Left cardiac atrium (tissue), 4 donors: ENCODE results near the gene TMEM131. TPM values are rescaled to one million over a fixed set of nuclear protein-coding genes. Genes with fewer than 3 reads are reported as not detected.
"Not testable (repeated sequence)": the region's sequence is repeated elsewhere in the genome, so short reads cannot be mapped to it uniquely, and the experiment has no call there.

Source experiments
- ATAC-seq, 2 donors: fragments of 200-7000 bp; cut with Tn5 transposase; one replicate each; pipeline ENCODE4 v1.9.1; 2020; ENCODE audit warnings: mild to moderate bottlenecking in 2 of 2, moderate library complexity in 2 of 2
- DNase-seq: peaks from one replicate; pipeline ENCODE4 v3.0.0-alpha.2; 2020
- intact Hi-C, 2 donors: fragments of 100-400 bp; cut with DNase I; formaldehyde crosslinking; loops; one replicate each; pipeline versions ENCODE4 v1.14.1 to v1.15.1; 2022 to 2023
- total RNA-seq, 2 donors: library from RNA; stranded (reverse); fragmentation: NEBNext Ultra II Directional; extraction: Animal tissue kit (Norgen Biotek cat#: 25700); gene quantifications; one replicate each; pipeline ENCODE4 v1.2.1, GENCODE V29; 2021
- donor health status: DM: no; HTN: yes; CAD: no.
- donor health status: DM: no; HTN: yes; CAD: no; lungs with severe emphysema.
- donor health status: DM: yes; HTN: yes; CAD: no.
- donor health status: Dilated cardiomyopathy.

TMEM131 gene
- total RNA-seq, 2 donors from 2014 or later = 26.2 to 26.5 TPM

GRCh38 chr2:97967931-97968627, 27.7 kb downstream of the TMEM131 start:
- intact Hi-C loops = no loop called here
- DNase-seq (no peak), ATAC-seq (no peak)

GRCh38 chr2:97967216-97967592, 28.5 kb downstream of the TMEM131 start:
- no peak for DNase-seq
- no peak for ATAC-seq
- intact Hi-C loops = no loop called here

GRCh38 chr2:97966545-97967215, 29.1 kb downstream of the TMEM131 start:
- intact Hi-C loops = no loop called here
- no peak for DNase-seq
- ATAC-seq = no peak

- intact Hi-C loops = no loop called here
- DNase-seq = no peak
- ATAC-seq = no peak
Observed at GRCh38 chr2:97965116-97965515, 30.6 kb downstream of the TMEM131 start.

GRCh38 chr2:97963880-97964279, 31.9 kb downstream of the TMEM131 start:
- DNase-seq (no peak), ATAC-seq (no peak)
- intact Hi-C loops = no loop called here

GRCh38 chr2:97963079-97963406, 32.7 kb downstream of the TMEM131 start:
- intact Hi-C loops = no loop called here
- ATAC-seq (no peak), DNase-seq (no peak)

GRCh38 chr2:97961534-97961933, 34.2 kb downstream of the TMEM131 start:
- intact Hi-C loops = no loop called here
- DNase-seq (no peak), ATAC-seq (no peak)

- intact Hi-C loops = no loop called here
- no peak for DNase-seq
- ATAC-seq = no peak
Observed at GRCh38 chr2:97958184-97958583, 37.6 kb downstream of the TMEM131 start.

GRCh38 chr2:97957432-97958183, 38.1 kb downstream of the TMEM131 start:
- intact Hi-C loops = no loop called here
- ATAC-seq = no peak
- no peak for DNase-seq

- ATAC-seq, intact Hi-C loops, DNase-seq: not testable (repeated sequence)
Observed at GRCh38 chr2:97956753-97957152, 39.0 kb downstream of the TMEM131 start.

GRCh38 chr2:97953853-97954252, 41.9 kb downstream of the TMEM131 start:
- DNase-seq = no peak
- no peak for ATAC-seq
- intact Hi-C loops = no loop called here

GRCh38 chr2:97952357-97952756, 43.4 kb downstream of the TMEM131 start:
- no peak for ATAC-seq

GRCh38 chr2:97951155-97951680, 44.5 kb downstream of the TMEM131 start:
- intact Hi-C loops = no loop called here
- DNase-seq (no peak), ATAC-seq (peak in 1 of 2 donors; percentile 40)

More at GRCh38 chr2:97952357-97952756, 43.4 kb downstream of the TMEM131 start:
- intact Hi-C loops = no loop called here
- DNase-seq = no peak

GRCh38 chr2:97950329-97951154, 45.2 kb downstream of the TMEM131 start:
- DNase-seq (no peak), ATAC-seq (peak; percentile 47 to 81)
- intact Hi-C loops = no loop called here

GRCh38 chr2:97948926-97949325, 46.8 kb downstream of the TMEM131 start:
- ATAC-seq (no peak), DNase-seq (no peak)
- intact Hi-C loops = no loop called here

- intact Hi-C loops = no loop called here
- no peak for ATAC-seq
Observed at GRCh38 chr2:97945791-97946190, 50.0 kb downstream of the TMEM131 start.

GRCh38 chr2:97936881-97937280, 58.9 kb downstream of the TMEM131 start:
- ATAC-seq (no peak), DNase-seq (no peak)
- intact Hi-C loops = no loop called here

More at GRCh38 chr2:97945791-97946190, 50.0 kb downstream of the TMEM131 start:
- DNase-seq = no peak

- DNase-seq (no peak), ATAC-seq (peak in 1 of 2 donors; percentile 26)
- intact Hi-C loops = no loop called here
Observed at GRCh38 chr2:97936199-97936598, 59.5 kb downstream of the TMEM131 start.

GRCh38 chr2:97935719-97936161, 60.0 kb downstream of the TMEM131 start:
- ATAC-seq = peak; percentile 44 to 53
- DNase-seq = no peak
- intact Hi-C loops = no loop called here
